Liver (tissue), 9 donors: ENCODE data around the gene TBC1D24. TPM values are rescaled to one million over a fixed set of nuclear protein-coding genes. Genes with fewer than 3 reads are reported as not detected.

Experiments
- DNase-seq: peaks from one replicate; pipeline ENCODE4 v3.0.0-alpha.2; 2017; ENCODE audit warnings: low spot score
- H3K27ac ChIP-seq, 2 donors: one replicate each; pipeline ENCODE4 v1.7.0; 2013; ENCODE audit warnings: inconsistent platforms in 2 of 2, low read length in 2 of 2, control low read depth in 1 of 2, low read depth in 1 of 2, mild to moderate bottlenecking in 1 of 2
- H3K27me3 ChIP-seq, 4 donors: one replicate each; pipeline versions ENCODE4 v1.6.1 to v1.7.0; 2013; ENCODE audit warnings: low read length in 3 of 4, inconsistent platforms in 1 of 4, mild to moderate bottlenecking in 1 of 4, moderate library complexity in 1 of 4; ENCODE audit not compliant: control insufficient read depth in 4 of 4, insufficient read depth in 4 of 4
- H3K36me3 ChIP-seq, 4 donors: one replicate each; pipeline versions ENCODE4 v1.6.1 to v1.7.0; 2013; ENCODE audit warnings: low read length in 3 of 4, mild to moderate bottlenecking in 3 of 4, low read depth in 1 of 4, moderate library complexity in 1 of 4; ENCODE audit not compliant: control insufficient read depth in 4 of 4, insufficient read depth in 3 of 4
- H3K4me1 ChIP-seq, 4 donors: one replicate each; pipeline versions ENCODE4 v1.6.1 to v1.7.0; 2013; ENCODE audit warnings: low read length in 3 of 4, mild to moderate bottlenecking in 3 of 4, moderate library complexity in 1 of 4; ENCODE audit not compliant: control insufficient read depth in 4 of 4, insufficient read depth in 4 of 4
- H3K4me3 ChIP-seq, 3 donors: one replicate each; pipeline versions ENCODE4 v1.6.1 to v1.7.0; 2013; ENCODE audit warnings: low read length in 3 of 3, control low read depth in 1 of 3, low read depth in 1 of 3, mild to moderate bottlenecking in 1 of 3
- H3K9ac ChIP-seq, 2 donors: one replicate each; pipeline ENCODE4 v1.7.0; 2013; ENCODE audit warnings: low read length in 2 of 2, mild to moderate bottlenecking in 2 of 2, moderate library complexity in 2 of 2, control low read depth in 1 of 2, low read depth in 1 of 2
- H3K9me3 ChIP-seq, 4 donors: one replicate each; pipeline versions ENCODE4 v1.6.1 to v1.7.0; 2013; ENCODE audit warnings: low read length in 3 of 4; ENCODE audit not compliant: control insufficient read depth in 4 of 4
- EGR1 ChIP-seq, 2 donors: IDR thresholded peaks; 2 replicates each; pipeline ENCODE4 v1.6.1; 2016 to 2018; ENCODE audit warnings: antibody characterized with exemption in 2 of 2, low read depth in 2 of 2
- FOXA1 ChIP-seq: IDR thresholded peaks from 2 replicates; pipeline ENCODE4 v1.6.1; 2016; ENCODE audit warnings: antibody characterized with exemption
- FOXA2 ChIP-seq: IDR thresholded peaks from 2 replicates; pipeline ENCODE4 v1.6.1; 2016; ENCODE audit warnings: antibody characterized with exemption
- GABPA ChIP-seq, 2 donors: IDR thresholded peaks in 1 of 2; conservative IDR thresholded peaks in 1 of 2; 2 replicates each; pipeline ENCODE4 v1.6.1; 2016; ENCODE audit warnings: antibody characterized with exemption in 2 of 2, mild to moderate bottlenecking in 1 of 2, moderate library complexity in 1 of 2
- JUND ChIP-seq, 2 donors: IDR thresholded peaks; 2 replicates each; pipeline ENCODE4 v1.6.1; 2016; ENCODE audit warnings: antibody characterized with exemption in 2 of 2
- NR2F2 ChIP-seq: IDR thresholded peaks from 2 replicates; pipeline ENCODE4 v1.6.1; 2016; ENCODE audit warnings: antibody characterized with exemption
- RAD21 ChIP-seq, 2 donors: IDR thresholded peaks; 2 replicates each; pipeline ENCODE4 v1.6.1; 2016; ENCODE audit warnings: antibody characterized with exemption in 2 of 2, mild to moderate bottlenecking in 2 of 2
- RXRA ChIP-seq, 2 donors: IDR thresholded peaks; 2 replicates each; pipeline ENCODE4 v1.6.1; 2017 to 2018; ENCODE audit warnings: antibody characterized with exemption in 2 of 2, mild to moderate bottlenecking in 1 of 2
- SP1 ChIP-seq: IDR thresholded peaks from 2 replicates; pipeline ENCODE4 v1.6.1; 2018; ENCODE audit warnings: antibody characterized with exemption, mild to moderate bottlenecking
- TAF1 ChIP-seq: conservative IDR thresholded peaks from 2 replicates; pipeline ENCODE4 v1.6.1; 2016; ENCODE audit warnings: antibody characterized with exemption, mild to moderate bottlenecking
- YY1 ChIP-seq: IDR thresholded peaks from 2 replicates; pipeline ENCODE4 v1.6.1; 2016; ENCODE audit warnings: antibody characterized with exemption, mild to moderate bottlenecking
- WGBS: extraction: QIAGEN DNeasy Blood & Tissue Kit; methylation state at CpG from one replicate; pipeline ENCODE4 v1.1.7; 2013; 5-methylcytosine and 5-hydroxymethylcytosine counted together
- polyA plus RNA-seq, 2 donors: library from polyadenylated mRNA; stranded (reverse) in 1 of 2; unstranded in 1 of 2; fragments of 200-250 nt in 1 of 2; fragments of >200 nt in 1 of 2; fragmentation: Nextera tagmentation in 1 of 2; extraction: Ambion mirVana in 1 of 2; gene quantifications; one replicate each; pipeline versions ENCODE4 v1.2.1 to v1.2.3, GENCODE V29; 2013 to 2015
- total RNA-seq, 2 donors: library from RNA; depleted of rRNA; stranded (reverse); fragments of >200 nt; gene quantifications; one replicate each; pipeline ENCODE4 v1.2.3, GENCODE V29; 2014
- TF ChIP-seq, protein P1 (sequence below): IDR thresholded peaks from 2 replicates; pipeline ENCODE4 v1.6.1; 2016; ENCODE audit warnings: antibody characterized with exemption
- TF ChIP-seq, protein P2 (sequence below): IDR thresholded peaks from 2 replicates; pipeline ENCODE4 v1.6.1; 2016; ENCODE audit warnings: antibody characterized with exemption
- TF ChIP-seq, protein P3 (sequence below): IDR thresholded peaks from 2 replicates; pipeline ENCODE4 v1.6.1; 2016; ENCODE audit warnings: antibody characterized with exemption, mild to moderate bottlenecking
- TF ChIP-seq, protein P4 (sequence below): IDR thresholded peaks from 2 replicates; pipeline ENCODE4 v1.6.1; 2016; ENCODE audit warnings: antibody characterized with exemption
- TF ChIP-seq, protein P5 (sequence below): fragments of 150-350 bp; IDR thresholded peaks from 2 replicates; pipeline ENCODE4 v1.5.1; 2017; ENCODE audit warnings: improper control_type of control experiment, low read depth, low read length; ENCODE audit not compliant: missing input control
- donor health status: healthy.
- donor health status: healthy.
- donor health status: healthy.
- donor health status: healthy.
- donor health status: healthy.

Gene TBC1D24
- total and polyA plus RNA-seq, 4 donors, result 8.4 to 22.3 (median 11.5) TPM

DNA sequence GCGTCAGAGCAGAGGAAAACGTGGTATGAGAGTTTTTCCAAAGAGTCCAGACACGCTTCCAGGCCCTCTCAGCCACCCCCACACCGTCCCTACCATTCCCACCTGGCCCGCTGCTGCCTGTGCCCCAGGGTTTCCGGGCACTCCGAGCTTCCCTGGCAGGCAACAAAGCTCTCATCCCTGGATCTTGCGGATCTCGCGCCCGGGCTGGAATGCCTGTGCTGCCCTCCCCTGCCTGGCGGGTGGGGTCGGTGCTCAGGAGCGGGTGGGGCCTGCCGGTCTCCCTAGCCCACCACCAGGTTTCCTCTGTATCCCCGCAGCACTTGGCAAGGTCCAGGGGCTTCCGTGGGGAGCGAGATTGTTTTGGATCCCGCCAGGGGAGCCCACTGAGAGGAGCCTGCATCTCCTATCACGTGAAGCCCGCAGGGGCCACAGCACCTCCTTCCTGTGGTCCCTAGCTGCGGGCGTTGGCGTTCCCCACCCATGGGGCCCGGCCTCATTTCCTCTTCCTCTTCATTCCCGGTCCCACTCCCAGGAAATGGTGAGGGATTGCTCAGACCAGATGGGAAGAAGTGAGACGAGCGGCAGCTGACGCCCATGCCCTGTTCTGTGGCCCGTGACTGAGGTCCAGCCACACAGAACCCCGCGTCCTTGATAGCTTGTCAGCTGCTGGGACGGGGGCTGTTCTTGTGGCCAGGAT, 11.0 kb downstream of the TBC1D24 start:
- H3K27me3 ChIP-seq, result no peaks in the 10 kb centered on the region
- no peak for DNase-seq
- no peak overlapping the region for H3K4me3 ChIP-seq
- no peak for TF ChIP-seq EGR1 (IDR thresholded peaks at IDR 0.05; ENCODE audit: low read depth in 2 of 2)
- TF ChIP-seq, protein P1, sequence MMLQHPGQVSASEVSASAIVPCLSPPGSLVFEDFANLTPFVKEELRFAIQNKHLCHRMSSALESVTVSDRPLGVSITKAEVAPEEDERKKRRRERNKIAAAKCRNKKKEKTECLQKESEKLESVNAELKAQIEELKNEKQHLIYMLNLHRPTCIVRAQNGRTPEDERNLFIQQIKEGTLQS, result no peak
- no peak for TF ChIP-seq YY1
- no peak for TF ChIP-seq NR2F2
- TF ChIP-seq, protein P2, sequence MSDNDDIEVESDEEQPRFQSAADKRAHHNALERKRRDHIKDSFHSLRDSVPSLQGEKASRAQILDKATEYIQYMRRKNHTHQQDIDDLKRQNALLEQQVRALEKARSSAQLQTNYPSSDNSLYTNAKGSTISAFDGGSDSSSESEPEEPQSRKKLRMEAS, result no peak
- TF ChIP-seq JUND (IDR thresholded peaks at IDR 0.05), result no peak
- TF ChIP-seq FOXA2, result no peak
- TF ChIP-seq TAF1, result no peak
- no peak for TF ChIP-seq GABPA (IDR thresholded peaks at IDR 0.05 in 1 of 2, conservative IDR thresholded peaks at IDR 0.05 in 1 of 2)
- TF ChIP-seq, protein P3, sequence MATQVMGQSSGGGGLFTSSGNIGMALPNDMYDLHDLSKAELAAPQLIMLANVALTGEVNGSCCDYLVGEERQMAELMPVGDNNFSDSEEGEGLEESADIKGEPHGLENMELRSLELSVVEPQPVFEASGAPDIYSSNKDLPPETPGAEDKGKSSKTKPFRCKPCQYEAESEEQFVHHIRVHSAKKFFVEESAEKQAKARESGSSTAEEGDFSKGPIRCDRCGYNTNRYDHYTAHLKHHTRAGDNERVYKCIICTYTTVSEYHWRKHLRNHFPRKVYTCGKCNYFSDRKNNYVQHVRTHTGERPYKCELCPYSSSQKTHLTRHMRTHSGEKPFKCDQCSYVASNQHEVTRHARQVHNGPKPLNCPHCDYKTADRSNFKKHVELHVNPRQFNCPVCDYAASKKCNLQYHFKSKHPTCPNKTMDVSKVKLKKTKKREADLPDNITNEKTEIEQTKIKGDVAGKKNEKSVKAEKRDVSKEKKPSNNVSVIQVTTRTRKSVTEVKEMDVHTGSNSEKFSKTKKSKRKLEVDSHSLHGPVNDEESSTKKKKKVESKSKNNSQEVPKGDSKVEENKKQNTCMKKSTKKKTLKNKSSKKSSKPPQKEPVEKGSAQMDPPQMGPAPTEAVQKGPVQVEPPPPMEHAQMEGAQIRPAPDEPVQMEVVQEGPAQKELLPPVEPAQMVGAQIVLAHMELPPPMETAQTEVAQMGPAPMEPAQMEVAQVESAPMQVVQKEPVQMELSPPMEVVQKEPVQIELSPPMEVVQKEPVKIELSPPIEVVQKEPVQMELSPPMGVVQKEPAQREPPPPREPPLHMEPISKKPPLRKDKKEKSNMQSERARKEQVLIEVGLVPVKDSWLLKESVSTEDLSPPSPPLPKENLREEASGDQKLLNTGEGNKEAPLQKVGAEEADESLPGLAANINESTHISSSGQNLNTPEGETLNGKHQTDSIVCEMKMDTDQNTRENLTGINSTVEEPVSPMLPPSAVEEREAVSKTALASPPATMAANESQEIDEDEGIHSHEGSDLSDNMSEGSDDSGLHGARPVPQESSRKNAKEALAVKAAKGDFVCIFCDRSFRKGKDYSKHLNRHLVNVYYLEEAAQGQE, result no peak
- no peak for TF ChIP-seq SP1
- TF ChIP-seq, protein P4, sequence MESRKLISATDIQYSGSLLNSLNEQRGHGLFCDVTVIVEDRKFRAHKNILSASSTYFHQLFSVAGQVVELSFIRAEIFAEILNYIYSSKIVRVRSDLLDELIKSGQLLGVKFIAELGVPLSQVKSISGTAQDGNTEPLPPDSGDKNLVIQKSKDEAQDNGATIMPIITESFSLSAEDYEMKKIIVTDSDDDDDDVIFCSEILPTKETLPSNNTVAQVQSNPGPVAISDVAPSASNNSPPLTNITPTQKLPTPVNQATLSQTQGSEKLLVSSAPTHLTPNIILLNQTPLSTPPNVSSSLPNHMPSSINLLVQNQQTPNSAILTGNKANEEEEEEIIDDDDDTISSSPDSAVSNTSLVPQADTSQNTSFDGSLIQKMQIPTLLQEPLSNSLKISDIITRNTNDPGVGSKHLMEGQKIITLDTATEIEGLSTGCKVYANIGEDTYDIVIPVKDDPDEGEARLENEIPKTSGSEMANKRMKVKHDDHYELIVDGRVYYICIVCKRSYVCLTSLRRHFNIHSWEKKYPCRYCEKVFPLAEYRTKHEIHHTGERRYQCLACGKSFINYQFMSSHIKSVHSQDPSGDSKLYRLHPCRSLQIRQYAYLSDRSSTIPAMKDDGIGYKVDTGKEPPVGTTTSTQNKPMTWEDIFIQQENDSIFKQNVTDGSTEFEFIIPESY, result no peak
- TF ChIP-seq RXRA (IDR thresholded peaks at IDR 0.05), result no peak
- TF ChIP-seq FOXA1, result no peak
- peaks cover 21 to 47% (median 30%) of the 10 kb centered on the region in 4 donors for H3K4me1 ChIP-seq
- H3K9ac ChIP-seq, result no peak overlapping the region
- peaks cover 0 to 4% (median under 1%) of the 10 kb centered on the region in 4 donors for H3K36me3 ChIP-seq
- WGBS, result 87% methylated on average over 33 of the region's 33 CpGs
- no peaks in the 10 kb centered on the region for H3K9me3 ChIP-seq
- H3K27ac ChIP-seq, result no peak overlapping the region

DNA sequence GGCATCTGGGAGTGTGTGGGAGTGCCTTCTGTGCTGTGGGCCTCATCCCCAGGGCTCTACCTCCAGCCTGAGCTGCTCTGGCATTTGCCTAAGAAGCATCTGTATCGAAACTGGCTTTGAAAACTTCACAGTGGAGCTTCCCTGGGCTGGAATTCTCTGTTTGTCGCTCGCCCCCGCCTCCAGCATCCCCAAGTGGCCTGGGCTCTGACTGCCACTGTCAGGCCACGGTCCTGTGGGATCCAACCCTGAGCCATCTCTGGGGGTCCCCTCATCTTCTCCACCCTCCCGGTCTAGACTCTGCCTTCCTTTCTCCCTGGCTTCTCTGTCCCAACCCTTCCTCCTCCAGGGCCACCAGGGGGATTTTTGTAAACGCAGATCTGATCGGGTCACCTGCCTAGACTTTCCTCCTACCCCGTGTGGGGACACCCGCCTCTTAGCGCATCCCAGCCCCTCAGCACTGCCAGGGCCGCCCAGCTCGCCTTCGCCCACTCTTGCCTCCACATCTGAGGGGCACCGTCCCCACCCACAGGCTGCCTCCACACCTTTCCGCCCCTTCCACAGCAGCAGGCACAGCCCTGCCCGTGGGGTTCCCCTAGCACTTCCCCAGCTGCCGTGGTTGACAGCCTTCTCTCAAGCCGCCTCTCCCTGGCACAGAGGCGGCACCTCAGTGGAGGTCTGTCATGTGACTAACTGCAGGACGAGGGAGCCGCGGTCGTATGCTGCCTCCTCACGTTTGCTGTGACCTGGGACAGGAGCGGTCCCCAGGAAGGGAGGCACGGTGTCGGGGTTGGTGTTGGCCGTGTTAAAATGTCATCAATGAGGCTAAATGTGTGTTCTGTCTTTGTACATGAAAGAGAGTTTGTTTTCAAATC, 12.0 kb downstream of the TBC1D24 start:
- Histone ChIP-seq H3K27me3 (no peaks in the 10 kb centered on the region), H3K9me3 (no peaks in the 10 kb centered on the region), H3K36me3 (peaks cover 0 to 4% (median under 1%) of the 10 kb centered on the region in 4 donors), H3K9ac (no peak overlapping the region), H3K4me1 (peaks cover 21 to 44% (median 28%) of the 10 kb centered on the region in 4 donors), H3K27ac (no peak overlapping the region), H3K4me3 (no peak overlapping the region)
- 69% methylated on average over 29 of the region's 29 CpGs for WGBS
- no peak for TF ChIP-seq GABPA (IDR thresholded peaks at IDR 0.05 in 1 of 2, conservative IDR thresholded peaks at IDR 0.05 in 1 of 2)
- TF ChIP-seq TAF1, result no peak
- TF ChIP-seq, protein P5, sequence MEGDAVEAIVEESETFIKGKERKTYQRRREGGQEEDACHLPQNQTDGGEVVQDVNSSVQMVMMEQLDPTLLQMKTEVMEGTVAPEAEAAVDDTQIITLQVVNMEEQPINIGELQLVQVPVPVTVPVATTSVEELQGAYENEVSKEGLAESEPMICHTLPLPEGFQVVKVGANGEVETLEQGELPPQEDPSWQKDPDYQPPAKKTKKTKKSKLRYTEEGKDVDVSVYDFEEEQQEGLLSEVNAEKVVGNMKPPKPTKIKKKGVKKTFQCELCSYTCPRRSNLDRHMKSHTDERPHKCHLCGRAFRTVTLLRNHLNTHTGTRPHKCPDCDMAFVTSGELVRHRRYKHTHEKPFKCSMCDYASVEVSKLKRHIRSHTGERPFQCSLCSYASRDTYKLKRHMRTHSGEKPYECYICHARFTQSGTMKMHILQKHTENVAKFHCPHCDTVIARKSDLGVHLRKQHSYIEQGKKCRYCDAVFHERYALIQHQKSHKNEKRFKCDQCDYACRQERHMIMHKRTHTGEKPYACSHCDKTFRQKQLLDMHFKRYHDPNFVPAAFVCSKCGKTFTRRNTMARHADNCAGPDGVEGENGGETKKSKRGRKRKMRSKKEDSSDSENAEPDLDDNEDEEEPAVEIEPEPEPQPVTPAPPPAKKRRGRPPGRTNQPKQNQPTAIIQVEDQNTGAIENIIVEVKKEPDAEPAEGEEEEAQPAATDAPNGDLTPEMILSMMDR, result no peak
- TF ChIP-seq FOXA2, result no peak
- TF ChIP-seq YY1, result no peak
- peak; percentile 55 to 60 for TF ChIP-seq RAD21 (IDR thresholded peaks at IDR 0.05)
- TF ChIP-seq, protein P3, result no peak
- DNase-seq, result no peak
